HL-60 (cell line): ENCODE results near the gene ZNF283.
A peak's percentile ranks its signal among the peaks of the same experiment; 100 is the strongest.

Experiments
- DNase-seq, 2 experiments: peaks; one replicate each; pipeline ENCODE4 v3.0.0-alpha.2; 2010 to 2020; ENCODE audit warnings: low read depth in 1 of 2, low spot score in 1 of 2
- H3K27ac ChIP-seq: fragments of 250-450 bp; sonication (Bioruptor Pico); replicated peaks from 2 replicates; pipeline ENCODE4 v1.5.1; 2020; ENCODE audit warnings: mild to moderate bottlenecking, moderate library complexity
- H3K27me3 ChIP-seq: fragments of 250-450 bp; sonication (Bioruptor Pico); 2 replicates; pipeline ENCODE4 v1.5.1; 2021; ENCODE audit warnings: mild to moderate bottlenecking, moderate library complexity; ENCODE audit not compliant: insufficient read depth, poor library complexity, severe bottlenecking
- H3K4me3 ChIP-seq: replicated peaks from 2 replicates; pipeline ENCODE4 v1.5.1; 2011; ENCODE audit warnings: mild to moderate bottlenecking, control low read depth, low read length; ENCODE audit not compliant: insufficient read depth
- CTCF ChIP-seq: IDR thresholded peaks from one replicate; pipeline ENCODE4 v1.5.1; 2011; ENCODE audit warnings: low read length, control low read depth, inconsistent platforms; ENCODE audit not compliant: insufficient read depth
- GABPA ChIP-seq: IDR thresholded peaks from 2 replicates; pipeline ENCODE4 v1.6.1; 2012; ENCODE audit warnings: low read depth
- POLR2AphosphoS5 ChIP-seq: IDR thresholded peaks from 2 replicates; pipeline ENCODE4 v1.6.1; 2012; ENCODE audit warnings: low read depth
- REST ChIP-seq: IDR thresholded peaks from 2 replicates; pipeline ENCODE4 v1.6.1; 2012; ENCODE audit warnings: low read depth; ENCODE audit not compliant: insufficient replicate concordance
- SPI1 ChIP-seq: IDR thresholded peaks from 2 replicates; pipeline ENCODE4 v1.6.1; 2012; ENCODE audit warnings: low read depth, mild to moderate bottlenecking, borderline replicate concordance

ZNF283 gene

GRCh38 chr19:43809762-43810696 is 17.1 kb upstream of the ZNF283 start:
- DNase-seq = peak; percentile 22 to 50
- no peak overlapping the region for H3K4me3 ChIP-seq
- H3K27ac ChIP-seq = no peak overlapping the region
- TF ChIP-seq SPI1 (no peak), REST (no peak), GABPA (no peak), CTCF (peak; percentile 41), POLR2AphosphoS5 (no peak)
- no peaks in the 10 kb centered on the region for H3K27me3 ChIP-seq

GRCh38 chr19:43811837-43812236 is 15.3 kb upstream of the ZNF283 start:
- H3K27me3 ChIP-seq = no peaks in the 10 kb centered on the region
- DNase-seq = no peak
- H3K4me3 ChIP-seq = no peak overlapping the region
- no peak overlapping the region for H3K27ac ChIP-seq
- TF ChIP-seq SPI1 (no peak), GABPA (no peak), REST (no peak), POLR2AphosphoS5 (no peak), CTCF (no peak)

GRCh38 chr19:43812259-43812658 is 14.9 kb upstream of the ZNF283 start:
- DNase-seq = no peak
- no peak for TF ChIP-seq POLR2AphosphoS5
- TF ChIP-seq REST = no peak
- no peak for TF ChIP-seq SPI1
- Histone ChIP-seq H3K4me3 (no peak overlapping the region), H3K27me3 (no peaks in the 10 kb centered on the region), H3K27ac (no peak overlapping the region)
